ENCODE measurements around the gene COL4A6. TPM values are rescaled to one million over a fixed set of nuclear protein-coding genes. Genes with fewer than 3 reads are reported as not detected.

Gene COL4A6
- total RNA-seq, 1 experiment from 2014 or later = 2.4 TPM

DNA sequence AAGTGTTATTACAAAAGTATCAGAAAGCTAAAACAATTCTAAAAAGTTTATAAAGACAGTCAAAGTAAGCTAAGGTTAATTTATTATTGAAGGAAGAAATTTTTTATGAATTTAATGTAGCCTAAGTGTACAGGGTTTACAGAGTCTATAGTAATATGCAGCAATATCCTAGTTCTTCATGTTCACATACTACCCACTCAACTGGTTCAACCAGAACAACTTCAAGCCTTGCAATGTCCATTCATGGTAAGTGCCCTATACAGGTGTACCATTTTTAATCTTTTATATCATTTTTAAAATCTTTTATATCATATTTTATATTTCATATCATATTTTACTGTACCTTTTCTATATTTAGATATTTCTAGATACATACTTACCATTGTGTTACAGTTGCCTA lies 35.8 kb upstream of the COL4A6 start:
- no peak overlapping the region for H3K9ac ChIP-seq (ENCODE audit: low read length)
- intact Hi-C loops (cut with micrococcal nuclease) = no loop called here
- H3K4me1 ChIP-seq (ENCODE audit: control insufficient read depth in 1 of 2, insufficient read depth in 2 of 2, low read length in 2 of 2) = no peaks in the 10 kb centered on the region
- no peaks in the 10 kb centered on the region for H3K27me3 ChIP-seq (ENCODE audit: insufficient read depth, low read length)
- no peak overlapping the region for H3K4me2 ChIP-seq (ENCODE audit: low read length)
- ChIA-PET POLR2A (no interaction called here), CTCF (no interaction called here), RAD21 (ENCODE audit: low non-redundant PET in 1 of 2, low total read pairs in 2 of 2, uncharacterized antibody in 2 of 2, unreplicated experiment in 2 of 2) (no interaction called here)
- H3K79me2 ChIP-seq (ENCODE audit: insufficient read depth, low read length) = peaks cover 8% of the 10 kb centered on the region; the same call in 1 of the 2 replicates
- no peak overlapping the region for H3K4me3 ChIP-seq (replicated peaks in 1 of 2; ENCODE audit: low read depth in 1 of 2, low read length in 2 of 2)
- no peaks in the 10 kb centered on the region for H3K9me3 ChIP-seq (ENCODE audit: control insufficient read depth in 1 of 2, insufficient read depth in 1 of 2, low read depth in 1 of 2, low read length in 2 of 2)
- TF ChIP-seq, protein P1, sequence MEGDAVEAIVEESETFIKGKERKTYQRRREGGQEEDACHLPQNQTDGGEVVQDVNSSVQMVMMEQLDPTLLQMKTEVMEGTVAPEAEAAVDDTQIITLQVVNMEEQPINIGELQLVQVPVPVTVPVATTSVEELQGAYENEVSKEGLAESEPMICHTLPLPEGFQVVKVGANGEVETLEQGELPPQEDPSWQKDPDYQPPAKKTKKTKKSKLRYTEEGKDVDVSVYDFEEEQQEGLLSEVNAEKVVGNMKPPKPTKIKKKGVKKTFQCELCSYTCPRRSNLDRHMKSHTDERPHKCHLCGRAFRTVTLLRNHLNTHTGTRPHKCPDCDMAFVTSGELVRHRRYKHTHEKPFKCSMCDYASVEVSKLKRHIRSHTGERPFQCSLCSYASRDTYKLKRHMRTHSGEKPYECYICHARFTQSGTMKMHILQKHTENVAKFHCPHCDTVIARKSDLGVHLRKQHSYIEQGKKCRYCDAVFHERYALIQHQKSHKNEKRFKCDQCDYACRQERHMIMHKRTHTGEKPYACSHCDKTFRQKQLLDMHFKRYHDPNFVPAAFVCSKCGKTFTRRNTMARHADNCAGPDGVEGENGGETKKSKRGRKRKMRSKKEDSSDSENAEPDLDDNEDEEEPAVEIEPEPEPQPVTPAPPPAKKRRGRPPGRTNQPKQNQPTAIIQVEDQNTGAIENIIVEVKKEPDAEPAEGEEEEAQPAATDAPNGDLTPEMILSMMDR (IDR thresholded peaks at IDR 0.05 in 2 of 3, conservative IDR thresholded peaks at IDR 0.05 in 1 of 3; ENCODE audit: borderline replicate concordance in 1 of 3, insufficient read depth in 1 of 3, low read depth in 2 of 3, low read length in 2 of 3) = no peak
- TF ChIP-seq CEBPB (IDR thresholded peaks at IDR 0.05; ENCODE audit: low read depth) (no peak), POLR2AphosphoS5 (IDR thresholded peaks at IDR 0.05; ENCODE audit: low read depth, low read length) (no peak), CBX3 (IDR thresholded peaks at IDR 0.05; ENCODE audit: low read depth) (no peak), EGR1 (IDR thresholded peaks at IDR 0.05; ENCODE audit: low read depth) (no peak), JUND (IDR thresholded peaks at IDR 0.05) (no peak)
- H3K27ac ChIP-seq (ENCODE audit: low read depth, low read length) = no peak overlapping the region
- DNase-seq (ENCODE audit: low read depth, low spot score) (no peak), ATAC-seq (no peak)
- no peak overlapping the region for H2AFZ ChIP-seq (ENCODE audit: low read depth, low read length, poor library complexity, severe bottlenecking)
- H4K20me1 ChIP-seq (ENCODE audit: insufficient read depth) = no peaks in the 10 kb centered on the region
- no TSS peak for BruUV-seq (replicated peaks)
- no peaks in the 10 kb centered on the region for H3K9me2 ChIP-seq (ENCODE audit: insufficient read depth)
- no peaks in the 10 kb centered on the region for H3K36me3 ChIP-seq (ENCODE audit: control insufficient read depth in 1 of 2, insufficient read depth in 2 of 2, low read length in 2 of 2)

DNA sequence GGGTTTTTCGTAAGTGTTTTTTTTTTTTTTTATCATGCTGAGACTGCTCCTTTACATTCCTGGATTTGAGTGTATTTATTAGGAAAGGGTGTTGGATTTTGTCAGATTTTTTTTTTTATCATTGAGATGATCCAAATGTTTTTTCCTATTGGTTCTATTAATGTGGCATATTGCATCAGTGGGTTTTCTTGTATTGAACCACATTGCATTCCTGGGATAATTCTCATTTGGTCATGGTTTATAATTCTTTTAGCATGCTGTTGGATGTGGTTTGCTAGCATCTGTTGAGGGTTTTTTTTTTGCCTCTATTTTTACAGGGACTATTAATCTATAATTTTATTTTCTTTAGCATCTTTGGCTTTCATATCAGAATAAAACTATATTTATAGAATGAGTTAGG lies 30.3 kb upstream of the COL4A6 start:
- CTCF ChIA-PET = no interaction called here
- TF ChIP-seq EZH2 (IDR thresholded peaks at IDR 0.05) (no peak), ELF1 (IDR thresholded peaks at IDR 0.05; ENCODE audit: borderline replicate concordance, low read depth) (no peak), EGR1 (IDR thresholded peaks at IDR 0.05; ENCODE audit: low read depth) (no peak), SP1 (IDR thresholded peaks at IDR 0.05; ENCODE audit: low read depth) (no peak), YY1 (IDR thresholded peaks at IDR 0.05; ENCODE audit: extremely low read depth, insufficient replicate concordance, low read depth, low read length) (no peak)
- TF ChIP-seq, protein P2, sequence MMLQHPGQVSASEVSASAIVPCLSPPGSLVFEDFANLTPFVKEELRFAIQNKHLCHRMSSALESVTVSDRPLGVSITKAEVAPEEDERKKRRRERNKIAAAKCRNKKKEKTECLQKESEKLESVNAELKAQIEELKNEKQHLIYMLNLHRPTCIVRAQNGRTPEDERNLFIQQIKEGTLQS (IDR thresholded peaks at IDR 0.05) = no peak
- TF ChIP-seq, protein P3, sequence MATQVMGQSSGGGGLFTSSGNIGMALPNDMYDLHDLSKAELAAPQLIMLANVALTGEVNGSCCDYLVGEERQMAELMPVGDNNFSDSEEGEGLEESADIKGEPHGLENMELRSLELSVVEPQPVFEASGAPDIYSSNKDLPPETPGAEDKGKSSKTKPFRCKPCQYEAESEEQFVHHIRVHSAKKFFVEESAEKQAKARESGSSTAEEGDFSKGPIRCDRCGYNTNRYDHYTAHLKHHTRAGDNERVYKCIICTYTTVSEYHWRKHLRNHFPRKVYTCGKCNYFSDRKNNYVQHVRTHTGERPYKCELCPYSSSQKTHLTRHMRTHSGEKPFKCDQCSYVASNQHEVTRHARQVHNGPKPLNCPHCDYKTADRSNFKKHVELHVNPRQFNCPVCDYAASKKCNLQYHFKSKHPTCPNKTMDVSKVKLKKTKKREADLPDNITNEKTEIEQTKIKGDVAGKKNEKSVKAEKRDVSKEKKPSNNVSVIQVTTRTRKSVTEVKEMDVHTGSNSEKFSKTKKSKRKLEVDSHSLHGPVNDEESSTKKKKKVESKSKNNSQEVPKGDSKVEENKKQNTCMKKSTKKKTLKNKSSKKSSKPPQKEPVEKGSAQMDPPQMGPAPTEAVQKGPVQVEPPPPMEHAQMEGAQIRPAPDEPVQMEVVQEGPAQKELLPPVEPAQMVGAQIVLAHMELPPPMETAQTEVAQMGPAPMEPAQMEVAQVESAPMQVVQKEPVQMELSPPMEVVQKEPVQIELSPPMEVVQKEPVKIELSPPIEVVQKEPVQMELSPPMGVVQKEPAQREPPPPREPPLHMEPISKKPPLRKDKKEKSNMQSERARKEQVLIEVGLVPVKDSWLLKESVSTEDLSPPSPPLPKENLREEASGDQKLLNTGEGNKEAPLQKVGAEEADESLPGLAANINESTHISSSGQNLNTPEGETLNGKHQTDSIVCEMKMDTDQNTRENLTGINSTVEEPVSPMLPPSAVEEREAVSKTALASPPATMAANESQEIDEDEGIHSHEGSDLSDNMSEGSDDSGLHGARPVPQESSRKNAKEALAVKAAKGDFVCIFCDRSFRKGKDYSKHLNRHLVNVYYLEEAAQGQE (IDR thresholded peaks at IDR 0.05; ENCODE audit: low read depth) = no peak
- TF ChIP-seq, protein P4, sequence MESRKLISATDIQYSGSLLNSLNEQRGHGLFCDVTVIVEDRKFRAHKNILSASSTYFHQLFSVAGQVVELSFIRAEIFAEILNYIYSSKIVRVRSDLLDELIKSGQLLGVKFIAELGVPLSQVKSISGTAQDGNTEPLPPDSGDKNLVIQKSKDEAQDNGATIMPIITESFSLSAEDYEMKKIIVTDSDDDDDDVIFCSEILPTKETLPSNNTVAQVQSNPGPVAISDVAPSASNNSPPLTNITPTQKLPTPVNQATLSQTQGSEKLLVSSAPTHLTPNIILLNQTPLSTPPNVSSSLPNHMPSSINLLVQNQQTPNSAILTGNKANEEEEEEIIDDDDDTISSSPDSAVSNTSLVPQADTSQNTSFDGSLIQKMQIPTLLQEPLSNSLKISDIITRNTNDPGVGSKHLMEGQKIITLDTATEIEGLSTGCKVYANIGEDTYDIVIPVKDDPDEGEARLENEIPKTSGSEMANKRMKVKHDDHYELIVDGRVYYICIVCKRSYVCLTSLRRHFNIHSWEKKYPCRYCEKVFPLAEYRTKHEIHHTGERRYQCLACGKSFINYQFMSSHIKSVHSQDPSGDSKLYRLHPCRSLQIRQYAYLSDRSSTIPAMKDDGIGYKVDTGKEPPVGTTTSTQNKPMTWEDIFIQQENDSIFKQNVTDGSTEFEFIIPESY (IDR thresholded peaks at IDR 0.05; ENCODE audit: extremely low read depth, insufficient replicate concordance, low read length) = no peak

More for the DNA sequence above, 30.3 kb upstream of the COL4A6 start:
- DNase-seq (ENCODE audit: low read depth, low spot score) (no peak), ATAC-seq (no peak)
- ChIA-PET RAD21 (ENCODE audit: low non-redundant PET in 1 of 2, low total read pairs in 2 of 2, uncharacterized antibody in 2 of 2, unreplicated experiment in 2 of 2) (no interaction called here), POLR2A (no interaction called here)
- no peaks in the 10 kb centered on the region for H3K9me2 ChIP-seq (ENCODE audit: insufficient read depth)
- H3K9ac ChIP-seq (ENCODE audit: low read length) = no peak overlapping the region
- H3K27me3 ChIP-seq (ENCODE audit: insufficient read depth, low read length) = no peaks in the 10 kb centered on the region
- no TSS peak for BruUV-seq (replicated peaks)
- H3K36me3 ChIP-seq (ENCODE audit: control insufficient read depth in 1 of 2, insufficient read depth in 2 of 2, low read length in 2 of 2) = no peaks in the 10 kb centered on the region
- no peak overlapping the region for H3K4me3 ChIP-seq (replicated peaks in 1 of 2; ENCODE audit: low read depth in 1 of 2, low read length in 2 of 2)
- H2AFZ ChIP-seq (ENCODE audit: low read depth, low read length, poor library complexity, severe bottlenecking) = no peak overlapping the region
- no peak overlapping the region for H3K27ac ChIP-seq (ENCODE audit: low read depth, low read length)
- no peaks in the 10 kb centered on the region for H4K20me1 ChIP-seq (ENCODE audit: insufficient read depth)
- H3K9me3 ChIP-seq (ENCODE audit: control insufficient read depth in 1 of 2, insufficient read depth in 1 of 2, low read depth in 1 of 2, low read length in 2 of 2) = no peaks in the 10 kb centered on the region
- intact Hi-C loops (cut with micrococcal nuclease) = no loop called here
- H3K4me1 ChIP-seq (ENCODE audit: control insufficient read depth in 1 of 2, insufficient read depth in 2 of 2, low read length in 2 of 2) = no peaks in the 10 kb centered on the region
- peaks cover 11% of the 10 kb centered on the region; the same call in 1 of the 2 replicates for H3K79me2 ChIP-seq (ENCODE audit: insufficient read depth, low read length)
- H3K4me2 ChIP-seq (ENCODE audit: low read length) = no peak overlapping the region
